NCI-H2081 treated with DMSO at 0.1 percent for 48 hours (cell line): Measurements from ENCODE around the gene CEP83.
"Not testable (repeated sequence)": the region's sequence is repeated elsewhere in the genome, so short reads cannot be mapped to it uniquely, and the experiment has no call there.

ENCODE experiments used
- DNase-seq: peaks from one replicate; lab custom pipeline; 2025; lab: John Stamatoyannopoulos, UW

Gene CEP83, protein sequence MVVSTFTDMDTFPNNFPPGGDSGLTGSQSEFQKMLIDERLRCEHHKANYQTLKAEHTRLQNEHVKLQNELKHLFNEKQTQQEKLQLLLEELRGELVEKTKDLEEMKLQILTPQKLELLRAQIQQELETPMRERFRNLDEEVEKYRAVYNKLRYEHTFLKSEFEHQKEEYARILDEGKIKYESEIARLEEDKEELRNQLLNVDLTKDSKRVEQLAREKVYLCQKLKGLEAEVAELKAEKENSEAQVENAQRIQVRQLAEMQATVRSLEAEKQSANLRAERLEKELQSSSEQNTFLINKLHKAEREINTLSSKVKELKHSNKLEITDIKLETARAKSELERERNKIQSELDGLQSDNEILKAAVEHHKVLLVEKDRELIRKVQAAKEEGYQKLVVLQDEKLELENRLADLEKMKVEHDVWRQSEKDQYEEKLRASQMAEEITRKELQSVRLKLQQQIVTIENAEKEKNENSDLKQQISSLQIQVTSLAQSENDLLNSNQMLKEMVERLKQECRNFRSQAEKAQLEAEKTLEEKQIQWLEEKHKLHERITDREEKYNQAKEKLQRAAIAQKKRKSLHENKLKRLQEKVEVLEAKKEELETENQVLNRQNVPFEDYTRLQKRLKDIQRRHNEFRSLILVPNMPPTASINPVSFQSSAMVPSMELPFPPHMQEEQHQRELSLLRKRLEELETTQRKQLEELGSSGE

GRCh38 chr12:94459728-94460615 is at the start of gene CEP83:
CEP83 (minus strand) TSS chr12:94459867; CDS start chr12:94412490, 47,377 bp downstream.
- peak; percentile 42 for DNase-seq

DNA sequence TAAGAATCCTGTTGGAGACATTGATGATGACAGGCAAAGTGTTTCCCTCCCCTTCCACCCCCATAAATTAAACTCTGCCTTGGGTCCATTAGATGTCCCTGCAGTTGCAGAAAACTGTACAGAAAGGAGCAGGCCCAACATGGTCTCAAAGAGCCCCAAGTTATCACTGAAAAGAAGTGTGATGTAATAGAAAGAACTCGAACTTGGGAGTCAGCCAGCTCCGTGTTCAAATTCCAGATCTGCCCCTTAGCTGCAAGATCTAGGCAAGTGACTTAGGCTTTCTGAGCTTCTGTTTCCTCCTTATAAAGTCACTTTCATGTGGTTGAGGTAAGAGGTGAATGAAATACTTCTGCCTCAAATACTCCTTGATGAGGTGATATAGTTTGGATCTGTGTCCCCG is 49.6 kb upstream of the CEP83 start:
- no peak for DNase-seq

GRCh38 chr12:94507455-94507854 is 47.8 kb upstream of the CEP83 start:
- no peak for DNase-seq

- no peak for DNase-seq
Measured at GRCh38 chr12:94504386-94504785, 44.7 kb upstream of the CEP83 start.

DNA sequence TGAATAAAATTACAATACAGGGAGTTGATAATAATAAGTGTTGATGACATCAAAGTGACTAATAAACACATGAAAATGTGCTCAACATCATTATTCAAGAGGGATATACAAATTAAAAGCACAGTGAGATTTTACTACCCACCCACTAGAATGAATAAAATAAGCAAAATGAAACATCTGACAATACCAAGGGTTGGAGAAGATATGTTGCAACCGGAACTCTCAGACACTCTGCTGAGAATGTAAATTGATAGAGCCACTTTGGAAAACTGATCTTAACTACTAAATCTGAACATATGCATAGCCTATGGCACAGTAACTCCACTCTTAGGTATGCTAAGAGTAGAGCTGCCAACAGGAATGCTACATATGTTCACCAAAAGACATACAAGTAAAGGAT is 44.0 kb upstream of the CEP83 start:
- DNase-seq: no peak

GRCh38 chr12:94500831-94501567 is 41.3 kb upstream of the CEP83 start:
- no peak for DNase-seq

GRCh38 chr12:94498698-94499097 is 39.0 kb upstream of the CEP83 start:
- no peak for DNase-seq

DNA sequence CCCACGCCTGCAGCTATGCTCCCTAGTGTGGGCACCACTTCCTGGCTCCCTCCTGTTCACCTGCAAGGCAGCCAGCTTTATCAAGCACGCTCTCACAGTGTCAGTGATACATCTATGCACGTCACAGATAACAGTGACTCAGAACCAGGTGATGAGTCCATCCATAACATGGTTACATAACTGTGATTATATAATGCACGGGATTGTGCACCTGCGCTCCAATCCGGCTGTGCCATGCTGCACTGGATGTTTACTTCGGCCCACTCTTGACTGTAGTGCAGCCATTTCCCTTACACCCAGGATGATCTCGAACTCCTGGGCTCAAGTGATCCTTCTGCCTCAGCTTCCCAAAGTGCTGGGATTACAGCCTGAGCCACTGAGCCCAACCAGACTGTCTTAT is 38.4 kb upstream of the CEP83 start:
- DNase-seq: no peak

DNA sequence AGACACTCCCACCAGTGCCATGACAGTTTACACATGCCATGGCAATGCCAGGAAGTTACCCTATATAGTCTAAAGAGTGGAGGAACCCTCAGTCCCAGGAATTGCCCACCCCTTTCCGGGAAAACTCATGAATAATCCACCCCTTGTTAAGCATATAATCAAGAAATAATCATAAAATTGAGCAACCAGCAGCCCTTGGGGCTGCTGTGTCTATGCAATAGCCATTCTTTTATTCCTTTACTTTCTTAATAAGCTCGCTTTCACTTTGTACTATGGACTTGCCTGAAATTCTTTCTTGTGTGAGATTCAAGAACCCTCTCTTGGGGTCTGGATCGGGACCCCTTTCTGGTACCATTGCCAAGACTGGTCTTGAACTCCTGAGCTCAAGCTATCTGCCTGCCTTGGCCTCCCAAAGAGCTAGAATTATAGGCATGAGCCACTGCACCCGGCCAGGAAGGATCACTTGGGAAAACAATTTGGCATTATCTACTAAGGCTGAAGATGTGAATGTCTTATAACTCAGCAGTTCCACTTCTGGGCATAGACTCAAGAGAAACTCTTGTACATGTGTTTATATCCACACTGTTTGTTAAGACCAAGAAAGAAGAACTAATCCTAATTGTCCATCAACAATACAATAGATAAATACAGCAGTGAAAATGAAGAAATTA is 35.9 kb upstream of the CEP83 start:
- DNase-seq: no peak

GRCh38 chr12:94491489-94491888 is 31.8 kb upstream of the CEP83 start:
- no peak for DNase-seq

DNA sequence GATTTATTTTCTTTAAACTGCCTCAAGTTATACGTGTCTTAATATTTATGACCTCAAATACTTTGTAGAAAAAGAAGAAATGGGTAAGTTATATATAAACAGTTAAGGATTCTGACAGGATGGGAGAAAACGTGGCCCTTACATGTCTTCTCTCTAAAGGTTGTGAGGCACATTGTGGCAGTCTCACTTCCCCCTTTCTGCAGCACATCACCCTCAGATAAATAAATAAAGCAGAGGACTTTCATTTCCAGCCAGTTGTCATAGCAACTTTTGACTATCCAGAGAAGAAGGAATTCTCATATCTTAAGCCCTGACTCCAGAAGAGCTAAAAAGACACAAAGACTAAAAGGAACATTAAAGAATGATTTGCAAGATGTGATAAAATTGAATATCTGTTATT is 28.8 kb upstream of the CEP83 start:
- no peak for DNase-seq

DNA sequence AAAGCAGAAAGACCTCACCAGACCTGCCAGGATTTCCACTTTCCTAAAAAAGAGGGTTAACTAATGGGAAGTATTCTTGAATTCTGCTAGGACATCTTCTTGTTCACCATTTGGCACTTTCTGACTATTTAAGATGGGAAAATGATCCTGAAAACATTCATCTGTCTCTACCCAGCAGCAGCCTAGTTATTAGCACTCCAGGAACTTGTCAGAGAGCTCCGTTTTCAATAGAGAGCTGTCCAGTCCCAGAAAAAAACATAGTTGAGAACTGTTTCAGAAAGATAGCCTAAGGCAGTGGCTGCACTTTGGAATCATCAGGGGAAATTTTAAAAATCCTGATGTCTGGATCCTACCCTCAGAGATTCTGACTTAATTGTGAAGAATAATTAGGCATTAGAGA is 22.1 kb upstream of the CEP83 start:
- no peak for DNase-seq

DNA sequence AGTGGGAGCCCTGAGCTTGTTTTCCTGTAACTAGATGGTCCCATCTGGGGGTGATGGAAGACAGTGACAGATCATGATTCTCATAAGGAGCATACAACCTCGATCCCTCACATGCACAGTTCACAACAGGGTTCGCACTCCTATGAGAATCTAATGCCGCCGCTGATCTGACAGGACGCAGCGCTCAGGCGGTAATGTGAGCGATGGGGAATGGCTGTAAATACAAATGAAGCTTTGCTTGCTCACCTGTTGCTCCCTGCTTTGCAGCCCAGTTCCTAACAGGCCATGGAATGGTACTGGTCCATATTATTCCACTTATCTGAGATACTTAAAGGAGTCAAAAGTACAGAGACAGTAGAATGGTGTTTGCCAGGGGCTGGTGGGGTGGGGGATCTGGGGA is 9.9 kb upstream of the CEP83 start:
- DNase-seq: no peak

GRCh38 chr12:94460616-94460959 is 921 bp upstream of the CEP83 start:
- DNase-seq: no peak

DNA sequence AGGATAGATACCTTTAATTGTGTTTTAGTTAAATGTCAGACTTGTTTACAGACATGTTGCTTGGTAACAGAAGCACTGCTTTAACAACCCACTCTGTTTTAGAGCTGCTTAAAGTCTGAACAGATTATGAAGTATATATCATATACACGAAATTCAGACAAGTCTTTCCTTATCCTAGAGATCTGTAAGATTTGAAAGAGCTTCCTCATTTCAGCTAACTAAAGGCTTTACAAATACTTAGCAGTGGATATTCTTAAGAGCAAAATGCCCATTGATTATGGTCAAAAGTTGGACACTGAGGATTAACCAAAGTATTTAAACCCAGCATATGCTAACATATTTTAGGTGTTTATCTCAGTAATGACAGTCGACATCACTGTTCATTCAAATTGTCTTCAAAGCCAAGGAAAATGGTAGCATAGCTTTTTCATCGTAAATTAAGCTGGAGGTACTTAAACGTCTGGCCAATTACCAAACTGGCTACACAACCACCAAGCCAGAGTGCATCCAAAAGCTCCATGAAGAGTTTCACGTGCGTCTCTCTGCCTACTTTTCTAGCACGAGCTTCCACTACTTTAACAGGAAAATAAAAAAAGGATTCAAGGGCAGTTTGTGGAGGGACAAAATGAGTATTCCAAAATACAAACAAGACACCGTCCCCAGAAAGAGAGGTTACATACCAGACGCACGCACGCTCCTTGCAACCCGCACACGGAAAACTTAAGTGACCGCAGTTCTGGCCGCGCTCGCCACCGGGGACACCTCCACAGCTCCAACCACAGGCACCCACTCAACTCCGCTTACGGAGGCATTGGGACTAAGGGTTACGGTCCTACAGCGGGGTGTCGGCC is 565 bp downstream of the CEP83 start:
- DNase-seq: no peak

DNA sequence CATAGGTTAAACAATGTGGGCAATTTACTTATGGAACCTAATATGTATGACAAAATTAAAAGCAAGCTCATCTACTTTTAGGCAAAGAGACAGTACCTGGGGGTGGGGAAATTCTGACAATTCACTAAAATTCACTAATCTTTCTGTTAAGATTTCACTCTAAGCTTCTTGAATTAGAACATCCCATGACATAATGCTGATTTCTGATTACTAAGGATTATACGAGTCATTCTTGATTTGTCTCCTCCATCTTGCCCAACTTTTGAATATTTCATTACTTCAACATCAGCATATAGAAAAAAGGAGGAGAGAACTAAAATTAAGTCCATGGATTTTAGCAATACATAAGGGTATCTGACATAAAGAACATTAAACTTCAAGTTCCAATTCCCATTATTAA is 2.4 kb downstream of the CEP83 start:
- DNase-seq: no peak

DNA sequence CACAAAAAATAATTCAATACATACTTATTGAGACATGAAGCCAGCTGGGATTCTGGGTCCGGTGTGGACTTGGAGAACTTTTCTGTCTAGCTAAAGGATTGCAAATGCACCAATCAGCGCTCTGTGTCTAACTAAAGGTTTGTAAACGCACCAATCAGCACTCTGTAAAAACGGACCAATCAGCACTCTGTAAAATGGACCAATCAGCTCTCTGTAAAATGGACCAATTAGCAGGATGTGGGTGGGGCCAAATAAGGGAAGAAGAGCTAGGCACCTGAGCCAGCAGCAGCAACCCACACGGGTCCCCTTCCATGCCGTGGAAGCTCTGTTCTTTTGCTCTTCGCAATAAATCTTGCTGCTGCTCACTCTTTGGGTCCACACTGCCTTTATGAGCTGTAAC is 5.3 kb downstream of the CEP83 start:
- DNase-seq: not testable (repeated sequence)

DNA sequence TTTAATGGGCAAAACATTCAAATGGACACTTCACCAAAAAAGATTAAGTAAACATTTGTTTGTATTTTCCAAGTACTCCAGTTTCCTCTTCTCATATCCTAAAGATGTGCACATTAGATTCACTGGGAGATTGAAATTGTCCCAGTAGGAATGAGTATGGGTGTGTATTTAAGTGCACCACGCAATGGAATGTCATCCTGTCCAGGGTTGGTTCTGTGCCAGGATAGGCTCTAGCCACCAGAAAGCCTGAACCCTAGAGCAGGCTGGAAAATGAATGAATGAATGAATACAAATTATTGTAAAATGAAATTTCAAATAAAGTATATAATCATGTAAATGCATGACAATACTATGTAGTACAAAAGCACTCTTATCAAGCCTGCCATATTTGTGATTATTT is 14.0 kb downstream of the CEP83 start:
- DNase-seq: no peak

DNA sequence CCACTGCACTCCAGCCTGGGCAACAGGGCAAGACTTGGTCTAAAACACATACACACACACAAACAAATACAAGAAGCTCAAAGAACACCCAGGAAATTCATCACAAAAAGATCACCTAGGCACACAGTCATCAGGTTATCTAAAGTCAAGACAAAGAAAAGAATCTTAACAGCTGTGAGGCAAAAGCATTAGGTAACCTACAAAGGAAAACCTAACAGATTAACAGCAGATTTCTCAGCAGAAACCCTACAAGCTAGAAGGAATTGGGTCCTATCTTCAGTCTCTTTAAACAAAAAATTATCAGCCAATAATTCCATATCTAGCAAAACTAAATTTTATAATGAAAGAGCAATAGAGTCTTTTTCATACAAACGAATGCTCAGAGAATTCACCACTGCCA is 22.4 kb downstream of the CEP83 start:
- DNase-seq: no peak

GRCh38 chr12:94435511-94435927 is 24.1 kb downstream of the CEP83 start:
- DNase-seq: no peak
